Neural cell (in vitro differentiated cells): ENCODE results near the gene PNPLA5.

Source experiments
- CTCF ChIP-seq: fragments of 450-650 bp; IDR thresholded peaks from 2 replicates; pipeline ENCODE4 v1.5.1; 2014; ENCODE audit warnings: antibody characterized with exemption, mild to moderate bottlenecking, moderate library complexity; ENCODE audit not compliant: poor library complexity, severe bottlenecking
- EP300 ChIP-seq: fragments of 450-650 bp; conservative IDR thresholded peaks from 2 replicates; pipeline ENCODE4 v1.6.1; 2014; ENCODE audit warnings: antibody characterized with exemption, mild to moderate bottlenecking, moderate library complexity; ENCODE audit not compliant: poor library complexity, severe bottlenecking
- EZH2 ChIP-seq: fragments of 200-600, 300-800 bp; shearing (Covaris generic), sonication (generic); IDR thresholded peaks from 2 replicates; pipeline ENCODE4 v1.6.1; 2014; ENCODE audit warnings: antibody characterized with exemption, low read length, borderline replicate concordance, mild to moderate bottlenecking; ENCODE audit not compliant: insufficient read depth, poor library complexity, severe bottlenecking

- TF ChIP-seq CTCF (no peak), EZH2 (no peak), EP300 (no peak)
Observed at GRCh38 chr22:43900206-43900605, 8.4 kb upstream of the PNPLA5 start.
